HG02970 (cell line): Measurements from ENCODE around the gene TRPC6.

Source experiments
- ATAC-seq: cut with Tn5 transposase; IDR thresholded peaks from one replicate; pipeline ENCODE4 v1.9.1; 2021; ENCODE audit warnings: mild to moderate bottlenecking, moderate library complexity, moderate number of reproducible peaks; ENCODE audit not compliant: unreplicated experiment, low FRiP score

The TRPC6 gene

GRCh38 chr11:101407324-101407723, 176.5 kb downstream of the TRPC6 start:
- no peak for ATAC-seq
